ENCODE data around the gene LTBP1.
A peak's percentile ranks its signal among the peaks of the same experiment; 100 is the strongest.
"Not testable (repeated sequence)": the region's sequence is repeated elsewhere in the genome, so short reads cannot be mapped to it uniquely, and the experiment has no call there.

The LTBP1 gene

GRCh38 chr2:33363325-33364298, 416.9 kb downstream of the LTBP1 start:
- POLR2A ChIA-PET: no interaction called here
- DNase-seq (ENCODE audit: low read depth, low spot score): peak; percentile 60
- H3K4me3 ChIP-seq (ENCODE audit: low read depth, low read length): no peak overlapping the region
- no peak for TF ChIP-seq CTCF (IDR thresholded peaks at IDR 0.05; ENCODE audit: insufficient read depth, low read length, missing control alignments)
- CTCF ChIA-PET: interaction anchor here (2.3 kb wide), 1 partner anchor 9 kb away, joined by 10 read pairs; no protein-coding TSS in a partner anchor

GRCh38 chr2:33365264-33365970, 418.7 kb downstream of the LTBP1 start:
- CTCF ChIA-PET: interaction anchor here (2.3 kb wide), 1 partner anchor 15 kb away, joined by 10 read pairs; no protein-coding TSS in a partner anchor
- TF ChIP-seq CTCF (IDR thresholded peaks at IDR 0.05; ENCODE audit: insufficient read depth, low read length, missing control alignments): no peak
- H3K4me3 ChIP-seq (ENCODE audit: low read depth, low read length): no peak overlapping the region
- POLR2A ChIA-PET: no interaction called here
- no peak for DNase-seq (ENCODE audit: low read depth, low spot score)

- ChIA-PET CTCF (interaction anchor here (0.6 to 2.3 kb wide), 3 partner anchors 14 to 218 kb away, joined by 3 to 10 read pairs (median 3); no protein-coding TSS in a partner anchor), POLR2A (no interaction called here)
- no peak for TF ChIP-seq CTCF (IDR thresholded peaks at IDR 0.05; ENCODE audit: insufficient read depth, low read length, missing control alignments)
- no peak for DNase-seq (ENCODE audit: low read depth, low spot score)
- no peak overlapping the region for H3K4me3 ChIP-seq (ENCODE audit: low read depth, low read length)
These were observed 419.7 kb downstream of the LTBP1 start for GRCh38 chr2:33366473-33366872.

- H3K4me3 ChIP-seq (ENCODE audit: low read depth, low read length); POLR2A ChIA-PET; DNase-seq (ENCODE audit: low read depth, low spot score): not testable (repeated sequence)
- CTCF ChIA-PET: interaction anchor here (1.2 kb wide), 1 partner anchor 10 kb away, joined by 3 read pairs; no protein-coding TSS in a partner anchor
These were observed 421.8 kb downstream of the LTBP1 start for GRCh38 chr2:33368524-33368923.

- CTCF ChIA-PET: interaction anchor here (1.2 kb wide), 1 partner anchor 10 kb away, joined by 3 read pairs; no protein-coding TSS in a partner anchor
- TF ChIP-seq CTCF (IDR thresholded peaks at IDR 0.05; ENCODE audit: insufficient read depth, low read length, missing control alignments): no peak
- H3K4me3 ChIP-seq (ENCODE audit: low read depth, low read length): no peak overlapping the region
- POLR2A ChIA-PET: no interaction called here
- DNase-seq (ENCODE audit: low read depth, low spot score): no peak
These were observed 422.4 kb downstream of the LTBP1 start for GRCh38 chr2:33369191-33369590.

- no peak overlapping the region for H3K4me3 ChIP-seq (ENCODE audit: low read depth, low read length)
- CTCF ChIA-PET: interaction anchor here (1.1 to 2.8 kb wide), 4 partner anchors 9 to 212 kb away, joined by 3 to 15 read pairs (median 6); no protein-coding TSS in a partner anchor
- POLR2A ChIA-PET: no interaction called here
- no peak for DNase-seq (ENCODE audit: low read depth, low spot score)
- TF ChIP-seq CTCF (IDR thresholded peaks at IDR 0.05; ENCODE audit: insufficient read depth, low read length, missing control alignments): no peak
These were observed 424.0 kb downstream of the LTBP1 start for GRCh38 chr2:33370636-33371265.
